Progenitor cell of endocrine pancreas (in vitro differentiated cells): ENCODE measurements around the gene DPH2. TPM values are rescaled to one million over a fixed set of nuclear protein-coding genes. Genes with fewer than 3 reads are reported as not detected.

Source experiments
- DNase-seq: peaks from one replicate; pipeline ENCODE4 v3.0.0; 2021; ENCODE audit warnings: low spot score; ENCODE audit not compliant: unreplicated experiment
- H3K27ac Mint-ChIP-seq: 2 replicates; pipeline ENCODE4 v1.8.0; 2021; ENCODE audit warnings: mild to moderate bottlenecking, moderate library complexity, mixed read lengths
- H3K27me3 Mint-ChIP-seq: 2 replicates; pipeline ENCODE4 v1.8.0; 2021; ENCODE audit warnings: mixed read lengths
- H3K36me3 Mint-ChIP-seq: 2 replicates; pipeline ENCODE4 v1.8.0; 2022; ENCODE audit warnings: mixed read lengths; ENCODE audit not compliant: insufficient read depth
- H3K4me1 Mint-ChIP-seq: 2 replicates; pipeline ENCODE4 v1.8.0; 2021; ENCODE audit warnings: low read depth, mixed read lengths
- H3K4me3 Mint-ChIP-seq: 2 replicates; pipeline ENCODE4 v1.8.0; 2021; ENCODE audit warnings: low read depth, mild to moderate bottlenecking, moderate library complexity, mixed read lengths
- H3K9me3 Mint-ChIP-seq: 2 replicates; pipeline ENCODE4 v1.8.0; 2021; ENCODE audit warnings: low read depth, mixed read lengths
- CTCF ChIP-seq: fragments of 200-600 bp; sonication (generic); IDR thresholded peaks from one replicate; pipeline ENCODE4 v1.5.0; 2021; ENCODE audit warnings: antibody characterized with exemption, mild to moderate bottlenecking; ENCODE audit not compliant: unreplicated experiment
- total RNA-seq: library from RNA; stranded (reverse); gene quantifications from 2 replicates; pipeline ENCODE4 v1.2.1, GENCODE V29; 2021

DPH2 gene
- total RNA-seq, 1 donor from 2014 or later, result 25.4 TPM

- Mint-ChIP-seq H3K4me3 (peak overlapping the region; percentile 77), H3K36me3 (no peaks in the 10 kb centered on the region), H3K9me3 (no peaks in the 10 kb centered on the region), H3K27me3 (peaks cover 37% of the 10 kb centered on the region), H3K4me1 (peaks cover 6% of the 10 kb centered on the region), H3K27ac (peak overlapping the region; percentile 37)
- TF ChIP-seq CTCF, result peak; percentile 47
- peak; percentile 43 for DNase-seq
These were observed 33.2 kb upstream of the DPH2 start for GRCh38 chr1:43936431-43937151.

GRCh38 chr1:43937179-43937865 is 32.5 kb upstream of the DPH2 start:
- H3K9me3 Mint-ChIP-seq, result no peaks in the 10 kb centered on the region
- no peak for TF ChIP-seq CTCF
- H3K4me1 Mint-ChIP-seq, result peaks cover 6% of the 10 kb centered on the region
- peak overlapping the region; percentile 77 for H3K4me3 Mint-ChIP-seq
- no peak overlapping the region for H3K27ac Mint-ChIP-seq
- H3K27me3 Mint-ChIP-seq, result peaks cover 30% of the 10 kb centered on the region
- no peak for DNase-seq
- H3K36me3 Mint-ChIP-seq, result no peaks in the 10 kb centered on the region

- Mint-ChIP-seq H3K4me3 (no peak overlapping the region), H3K4me1 (peaks cover 2% of the 10 kb centered on the region), H3K27me3 (peaks cover 26% of the 10 kb centered on the region), H3K9me3 (no peaks in the 10 kb centered on the region), H3K36me3 (no peaks in the 10 kb centered on the region), H3K27ac (no peak overlapping the region)
- no peak for TF ChIP-seq CTCF
- no peak for DNase-seq
These were observed 31.4 kb upstream of the DPH2 start for GRCh38 chr1:43938383-43938782.

GRCh38 chr1:43938892-43939587 is 30.8 kb upstream of the DPH2 start:
- Mint-ChIP-seq H3K4me1 (no peaks in the 10 kb centered on the region), H3K9me3 (no peaks in the 10 kb centered on the region), H3K4me3 (no peak overlapping the region), H3K36me3 (no peaks in the 10 kb centered on the region), H3K27me3 (peaks cover 25% of the 10 kb centered on the region), H3K27ac (no peak overlapping the region)
- no peak for DNase-seq
- no peak for TF ChIP-seq CTCF

GRCh38 chr1:43942411-43942810 is 27.4 kb upstream of the DPH2 start:
- Mint-ChIP-seq H3K27me3 (peaks cover 25% of the 10 kb centered on the region), H3K4me1 (peaks cover 8% of the 10 kb centered on the region), H3K36me3 (no peaks in the 10 kb centered on the region)

More at GRCh38 chr1:43942411-43942810, 27.4 kb upstream of the DPH2 start:
- no peak overlapping the region for H3K4me3 Mint-ChIP-seq
- DNase-seq, result no peak
- no peaks in the 10 kb centered on the region for H3K9me3 Mint-ChIP-seq
- no peak overlapping the region for H3K27ac Mint-ChIP-seq
- no peak for TF ChIP-seq CTCF
